CD4-positive, alpha-beta T cell (primary cell): ENCODE results near the gene SLC9A5. TPM values are rescaled to one million over a fixed set of nuclear protein-coding genes. Genes with fewer than 3 reads are reported as not detected.

ENCODE experiments used
- ATAC-seq: fragments of 200-7000 bp; cut with Tn5 transposase; one replicate; pipeline ENCODE4 v1.10.0; 2022; ENCODE audit warnings: mild to moderate bottlenecking; ENCODE audit not compliant: poor library complexity
- CTCF ChIA-PET: fragments of 350-600 bp; sonication (Branson Sonifier 250); formaldehyde crosslinking; loops from one replicate; lab custom pipeline; 2021; ENCODE audit warnings: antibody characterized with exemption, inconsistent platforms; lab: Charles Lee
- POLR2A ChIA-PET: fragments of 350-600 bp; sonication (Branson Sonifier 250); formaldehyde crosslinking; loops from one replicate; lab custom pipeline; 2021; ENCODE audit warnings: antibody characterized with exemption, inconsistent platforms; lab: Charles Lee
- DNase-seq, 14 experiments: peaks; one replicate each; pipeline ENCODE4 v3.0.0-alpha.2; 2013 to 2020; ENCODE audit warnings: mixed read lengths in 2 of 14
- H3K27ac ChIP-seq, 2 donors: one replicate each; pipeline versions ENCODE4 v1.5.1 to v1.7.0; 2013; ENCODE audit warnings: low read length in 2 of 2, low read depth in 1 of 2, mild to moderate bottlenecking in 1 of 2
- H3K27me3 ChIP-seq, 2 experiments: 1 replicate in 1 of 2; 2 replicates in 1 of 2; pipeline versions ENCODE4 v1.6.1 to v1.7.0; 2013; ENCODE audit warnings: low read length in 2 of 2, control low read depth in 1 of 2, mild to moderate bottlenecking in 1 of 2, moderate library complexity in 1 of 2; ENCODE audit not compliant: insufficient read depth in 2 of 2, control insufficient read depth in 1 of 2
- H3K36me3 ChIP-seq: one replicate; pipeline ENCODE4 v1.6.1; 2013; ENCODE audit warnings: low read length, control low read depth; ENCODE audit not compliant: insufficient read depth
- H3K4me1 ChIP-seq: one replicate; pipeline ENCODE4 v1.6.1; 2013; ENCODE audit warnings: low read length, control low read depth; ENCODE audit not compliant: insufficient read depth
- H3K4me3 ChIP-seq: one replicate; pipeline ENCODE4 v1.5.1; 2013; ENCODE audit warnings: mild to moderate bottlenecking, low read length, moderate library complexity
- H3K9me3 ChIP-seq, 2 experiments: 1 replicate in 1 of 2; 2 replicates in 1 of 2; pipeline versions ENCODE4 v1.6.1 to v1.7.0; 2013; ENCODE audit warnings: low read length in 2 of 2, mild to moderate bottlenecking in 2 of 2, control low read depth in 1 of 2, moderate library complexity in 1 of 2; ENCODE audit not compliant: control insufficient read depth in 1 of 2, insufficient read depth in 1 of 2
- H3K27ac Mint-ChIP-seq: one replicate; pipeline ENCODE4 v1.8.0; 2020; ENCODE audit warnings: mixed read lengths
- H3K27me3 Mint-ChIP-seq: one replicate; pipeline ENCODE4 v1.8.0; 2021; ENCODE audit warnings: mixed read lengths
- H3K36me3 Mint-ChIP-seq: one replicate; pipeline ENCODE4 v1.8.0; 2021; ENCODE audit warnings: low read depth, mixed read lengths
- H3K4me1 Mint-ChIP-seq: one replicate; pipeline ENCODE4 v1.8.0; 2021; ENCODE audit warnings: low read depth, mixed read lengths
- H3K4me3 Mint-ChIP-seq: one replicate; pipeline ENCODE4 v1.8.0; 2020; ENCODE audit warnings: mild to moderate bottlenecking, mixed read lengths
- H3K9me3 Mint-ChIP-seq: one replicate; pipeline ENCODE4 v1.8.0; 2020; ENCODE audit warnings: mixed read lengths
- CTCF ChIP-seq: fragments of 200-600 bp; IDR thresholded peaks from one replicate; pipeline ENCODE4 v1.8.0; 2022; ENCODE audit warnings: antibody characterized with exemption, mild to moderate bottlenecking
- intact Hi-C, 2 experiments: fragments of 100-400 bp; cut with DNase I in 1 of 2; cut with micrococcal nuclease in 1 of 2; formaldehyde crosslinking; loops; one replicate each; pipeline versions ENCODE4 v1.15.1 to v1.9.0; 2023 to 2025; cut with DNase I, micrococcal nuclease
- total RNA-seq, 174 experiments: library from RNA in 2 of 174; stranded (reverse) in 2 of 174; gene quantifications; one replicate each; pipeline ENCODE4 v1.2.3 and lab custom pipeline; 2021 to 2026

Gene SLC9A5
- total RNA-seq, 2 experiments from 2014 or later, result 3.1 TPM

- no peak for DNase-seq
- Histone ChIP-seq H3K4me3 (no peak overlapping the region), H3K27ac (no peak overlapping the region), H3K36me3 (peaks cover 4% of the 10 kb centered on the region), H3K9me3 (no peaks in the 10 kb centered on the region), H3K4me1 (peaks cover 27% of the 10 kb centered on the region), H3K27me3 (no peaks in the 10 kb centered on the region)
- ChIA-PET POLR2A (no interaction called here), CTCF (no interaction called here)
- TF ChIP-seq CTCF, result no peak
- Mint-ChIP-seq H3K4me3 (peak overlapping the region; percentile 38), H3K36me3 (peaks cover 17% of the 10 kb centered on the region), H3K9me3 (no peaks in the 10 kb centered on the region), H3K27me3 (no peaks in the 10 kb centered on the region), H3K4me1 (peaks cover 12% of the 10 kb centered on the region), H3K27ac (no peak overlapping the region)
- no peak for ATAC-seq
- intact Hi-C loops, result loop anchor here in 1 of 2 experiments (10.0 kb wide), 1 partner anchor 193 kb away; no protein-coding TSS in a partner anchor
Observed at GRCh38 chr16:67281536-67282446, 33.0 kb downstream of the SLC9A5 start.

GRCh38 chr16:67282447-67282805 lies 33.6 kb downstream of the SLC9A5 start:
- Histone ChIP-seq H3K4me3 (no peak overlapping the region), H3K27ac (no peak overlapping the region), H3K36me3 (peaks cover 3% of the 10 kb centered on the region), H3K4me1 (peaks cover 23% of the 10 kb centered on the region), H3K9me3 (no peaks in the 10 kb centered on the region), H3K27me3 (no peaks in the 10 kb centered on the region)
- Mint-ChIP-seq H3K36me3 (peaks cover 16% of the 10 kb centered on the region), H3K4me1 (peaks cover 10% of the 10 kb centered on the region), H3K27me3 (no peaks in the 10 kb centered on the region), H3K9me3 (no peaks in the 10 kb centered on the region), H3K4me3 (peak overlapping the region; percentile 14), H3K27ac (no peak overlapping the region)
- TF ChIP-seq CTCF, result no peak
- POLR2A ChIA-PET, result no interaction called here
- CTCF ChIA-PET, result no interaction called here
- no peak for ATAC-seq
- intact Hi-C loops, result loop anchor here in 1 of 2 experiments (10.0 kb wide), 1 partner anchor 192 kb away; no protein-coding TSS in a partner anchor
- DNase-seq, result no peak

GRCh38 chr16:67283039-67283825 lies 34.5 kb downstream of the SLC9A5 start:
- H3K27ac Mint-ChIP-seq, result no peak overlapping the region
- H3K4me1 Mint-ChIP-seq, result peaks cover 6% of the 10 kb centered on the region
- H3K4me3 ChIP-seq, result no peak overlapping the region
- peaks cover 3% of the 10 kb centered on the region for H3K36me3 ChIP-seq
- H3K4me1 ChIP-seq, result peaks cover 15% of the 10 kb centered on the region
- no peak overlapping the region for H3K4me3 Mint-ChIP-seq
- ChIA-PET CTCF (no interaction called here), POLR2A (no interaction called here)
- H3K9me3 ChIP-seq, result no peaks in the 10 kb centered on the region
- intact Hi-C loops, result loop anchor here in 1 of 2 experiments (10.0 kb wide), 1 partner anchor 192 kb away; no protein-coding TSS in a partner anchor
- H3K36me3 Mint-ChIP-seq, result peaks cover 14% of the 10 kb centered on the region
- TF ChIP-seq CTCF, result no peak
- H3K9me3 Mint-ChIP-seq, result no peaks in the 10 kb centered on the region
- H3K27me3 Mint-ChIP-seq, result no peaks in the 10 kb centered on the region
- H3K27me3 ChIP-seq, result no peaks in the 10 kb centered on the region
- ATAC-seq (no peak), DNase-seq (no peak)
- no peak overlapping the region for H3K27ac ChIP-seq
